AG04449 (cell line): ENCODE data around the gene SSTR4.

Experiments used
- CTCF ChIA-PET: fragments of 350-600 bp; formaldehyde crosslinking; extraction: SDS; loops from one replicate; lab custom pipeline; 2021; ENCODE audit warnings: antibody characterized with exemption; lab: Yijun Ruan, JAX
- POLR2A ChIA-PET: fragments of 400-600, 350-600 bp; formaldehyde crosslinking; extraction: SDS; loops from one replicate; lab custom pipeline; 2020; ENCODE audit warnings: antibody characterized with exemption, inconsistent platforms; lab: Yijun Ruan, JAX
- DNase-seq: peaks from one replicate; pipeline ENCODE4 v3.0.0-alpha.2; 2010; ENCODE audit warnings: low read depth, low spot score
- H3K4me3 ChIP-seq: 2 replicates; pipeline ENCODE4 v1.5.1; 2011; ENCODE audit warnings: low read depth, mild to moderate bottlenecking, control low read depth, low read length
- CTCF ChIP-seq: IDR thresholded peaks from one replicate; pipeline ENCODE4 v1.5.1; 2011; ENCODE audit warnings: mild to moderate bottlenecking, moderate library complexity, low read length, control low read depth, inconsistent platforms; ENCODE audit not compliant: insufficient read depth; ENCODE audit errors: missing control alignments

Gene SSTR4

GRCh38 chr20:22999756-23000155, 35.4 kb upstream of the SSTR4 start:
- ChIA-PET CTCF (interaction anchor here (1.5 kb wide), 1 partner anchor 308 kb away, joined by 6 read pairs; no protein-coding TSS in a partner anchor), POLR2A (no interaction called here)
- DNase-seq, result no peak
- TF ChIP-seq CTCF, result no peak
- H3K4me3 ChIP-seq, result no peak overlapping the region

DNA sequence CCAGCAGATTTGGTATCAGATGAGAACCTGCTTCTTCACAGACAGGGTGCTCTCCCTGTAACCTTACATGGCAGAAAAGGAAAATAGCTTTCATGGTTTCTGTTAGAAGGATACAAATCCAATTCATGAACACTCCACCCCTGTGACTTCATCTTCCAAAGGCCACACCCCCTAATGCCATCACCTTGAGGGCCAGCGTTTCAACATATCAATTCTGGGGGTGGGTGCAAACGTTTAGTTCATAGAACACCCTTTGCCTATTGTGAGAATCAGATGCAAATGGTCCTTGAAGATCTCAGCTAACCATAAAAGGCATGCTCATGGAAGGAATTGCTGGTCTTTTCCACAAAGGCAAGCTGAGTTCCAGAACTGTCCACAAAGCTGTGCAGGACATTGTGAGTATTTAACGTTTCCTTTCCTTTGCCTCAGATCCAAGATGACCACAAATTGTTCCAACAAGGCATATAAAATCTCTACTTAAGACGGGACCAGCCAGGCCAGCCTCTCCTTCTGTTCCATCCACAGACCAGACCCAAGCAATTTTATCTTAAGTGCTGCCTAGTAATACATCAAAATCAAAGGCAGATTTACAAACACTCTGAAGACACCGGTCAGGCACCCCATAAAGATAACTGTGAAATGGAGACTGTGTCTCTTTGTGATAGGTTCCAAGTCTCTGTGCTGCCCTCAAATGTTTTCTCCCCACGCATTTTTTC, 34.7 kb upstream of the SSTR4 start:
- TF ChIP-seq CTCF, result no peak
- no peak for DNase-seq
- H3K4me3 ChIP-seq, result no peak overlapping the region
- ChIA-PET POLR2A (no interaction called here), CTCF (interaction anchor here (1.5 kb wide), 1 partner anchor 309 kb away, joined by 6 read pairs; no protein-coding TSS in a partner anchor)

- H3K4me3 ChIP-seq, result no peak overlapping the region
- ChIA-PET CTCF (no interaction called here), POLR2A (no interaction called here)
- no peak for DNase-seq
- TF ChIP-seq CTCF, result no peak
Observed at GRCh38 chr20:23002276-23002675, 32.8 kb upstream of the SSTR4 start.

GRCh38 chr20:23003077-23003635, 32.0 kb upstream of the SSTR4 start:
- DNase-seq, result no peak
- TF ChIP-seq CTCF, result no peak
- no peak overlapping the region for H3K4me3 ChIP-seq
- CTCF ChIA-PET, result interaction anchor here (0.5 kb wide), 1 partner anchor 11 kb away, joined by 3 read pairs; no protein-coding TSS in a partner anchor
- POLR2A ChIA-PET, result no interaction called here

GRCh38 chr20:23003881-23004460, 31.1 kb upstream of the SSTR4 start:
- ChIA-PET CTCF (no interaction called here), POLR2A (no interaction called here)
- H3K4me3 ChIP-seq, result no peak overlapping the region
- no peak for TF ChIP-seq CTCF
- no peak for DNase-seq

- no peak overlapping the region for H3K4me3 ChIP-seq
- no peak for DNase-seq
- POLR2A ChIA-PET, result no interaction called here
- no peak for TF ChIP-seq CTCF
- CTCF ChIA-PET, result no interaction called here
Observed at GRCh38 chr20:23005776-23006175, 29.3 kb upstream of the SSTR4 start.
